SK-N-SH (cell line): ENCODE measurements around the gene DONSON. TPM values are rescaled to one million over a fixed set of nuclear protein-coding genes. Genes with fewer than 3 reads are reported as not detected.

Experiments
- CTCF ChIA-PET: fragments of 300-600, 350-600 bp; formaldehyde crosslinking; extraction: SDS; loops from one replicate; lab custom pipeline; 2021; lab: Yijun Ruan, JAX
- POLR2A ChIA-PET: fragments of 350-600 bp; sonication (Branson Sonifier 250); formaldehyde crosslinking; extraction: SDS; loops from one replicate; lab custom pipeline; 2020; ENCODE audit warnings: antibody characterized with exemption, inconsistent platforms; lab: Yijun Ruan, JAX
- DNase-seq: peaks from one replicate; pipeline ENCODE4 v3.0.0; 2012
- H2AFZ ChIP-seq: fragments of 200-600 bp; sonication (generic); 2 replicates; pipeline ENCODE4 v1.8.1; 2016; ENCODE audit warnings: antibody characterized with exemption, mild to moderate bottlenecking, low read depth
- H3F3A ChIP-seq: fragments of 200-600 bp; sonication (generic); replicated peaks from 2 replicates; pipeline ENCODE3; 2016; ENCODE audit warnings: antibody characterized with exemption, mild to moderate bottlenecking; ENCODE audit not compliant: insufficient read depth
- H3K27ac ChIP-seq, 2 experiments: fragments of 200-500 bp in 1 of 2; fragments of 200-600 bp in 1 of 2; sonication (Bioruptor generic) in 1 of 2; sonication (generic), shearing (Covaris generic) in 1 of 2; 2 replicates each; pipeline versions ENCODE4 v1.5.1 to v1.6.1; 2014 to 2016; ENCODE audit warnings: low read depth in 2 of 2, inconsistent platforms in 1 of 2, low read length in 1 of 2, mild to moderate bottlenecking in 1 of 2, mixed read lengths in 1 of 2
- H3K27me3 ChIP-seq: fragments of 200-600 bp; sonication (generic), shearing (Covaris generic); 2 replicates; pipeline ENCODE4 v1.6.1; 2016; ENCODE audit warnings: mixed run types; ENCODE audit not compliant: insufficient read depth
- H3K36me3 ChIP-seq, 2 experiments: fragments of 200-500 bp in 1 of 2; fragments of 200-600 bp in 1 of 2; sonication (Bioruptor generic) in 1 of 2; sonication (generic) in 1 of 2; replicated peaks in 1 of 2; 2 replicates each; pipeline versions ENCODE3 to v1.5.1; 2014 to 2016; ENCODE audit warnings: low read length in 1 of 2, mild to moderate bottlenecking in 1 of 2; ENCODE audit not compliant: insufficient read depth in 2 of 2, control insufficient read depth in 1 of 2
- H3K4me1 ChIP-seq, 2 experiments: fragments of 200-500 bp in 1 of 2; fragments of 200-600 bp in 1 of 2; sonication (Bioruptor generic) in 1 of 2; sonication (generic), shearing (Covaris generic) in 1 of 2; 2 replicates each; pipeline versions ENCODE4 v1.5.1 to v1.6.1; 2014 to 2016; ENCODE audit warnings: low read depth in 1 of 2, low read length in 1 of 2, mixed run types in 1 of 2; ENCODE audit not compliant: insufficient read depth in 2 of 2, control insufficient read depth in 1 of 2
- H3K4me2 ChIP-seq: fragments of 200-600 bp; sonication (generic), shearing (Covaris generic); 2 replicates; pipeline ENCODE4 v1.6.1; 2017; ENCODE audit warnings: mixed run types
- H3K4me3 ChIP-seq, 2 experiments: fragments of 200-500 bp in 1 of 2; fragments of 200-600 bp in 1 of 2; sonication (Bioruptor generic) in 1 of 2; sonication (generic), shearing (Covaris generic) in 1 of 2; 2 replicates each; pipeline versions ENCODE4 v1.5.1 to v1.8.1; 2014 to 2016; ENCODE audit warnings: low read depth in 2 of 2, inconsistent platforms in 1 of 2, low read length in 1 of 2, mild to moderate bottlenecking in 1 of 2, mixed read lengths in 1 of 2, moderate library complexity in 1 of 2
- H3K79me2 ChIP-seq: fragments of 200-600 bp; sonication (generic); 2 replicates; pipeline ENCODE4 v1.8.1; 2017; ENCODE audit warnings: mild to moderate bottlenecking; ENCODE audit not compliant: insufficient read depth
- H3K9ac ChIP-seq: fragments of 200-600 bp; sonication (generic); 2 replicates; pipeline ENCODE4 v1.6.1; 2017; ENCODE audit warnings: mixed run types
- H3K9me2 ChIP-seq: fragments of 200-600 bp; sonication (generic); 2 replicates; pipeline ENCODE4 v1.6.1; 2017; ENCODE audit warnings: mixed run types
- H3K9me3 ChIP-seq: fragments of 200-600 bp; sonication (generic); 2 replicates; pipeline ENCODE4 v1.6.1; 2017; ENCODE audit warnings: mixed run types, mild to moderate bottlenecking, moderate library complexity
- H4K20me1 ChIP-seq: fragments of 200-600 bp; sonication (generic); 2 replicates; pipeline ENCODE4 v1.6.1; 2017; ENCODE audit warnings: mild to moderate bottlenecking, mixed run types; ENCODE audit not compliant: insufficient read depth
- CHD2 ChIP-seq: fragments of 150-350 bp; IDR thresholded peaks from 2 replicates; pipeline ENCODE4 v1.6.1; 2018; ENCODE audit warnings: low read length; ENCODE audit not compliant: partially characterized antibody
- ELF1 ChIP-seq: IDR thresholded peaks from 2 replicates; pipeline ENCODE4 v1.4.0; 2012
- EZH2phosphoT487 ChIP-seq: fragments of 200-600 bp; sonication (generic); IDR thresholded peaks from 2 replicates; pipeline ENCODE4 v1.6.1; 2017; ENCODE audit warnings: low read depth, mixed run types, mild to moderate bottlenecking, antibody characterized with exemption, moderate library complexity, borderline replicate concordance
- FOSL2 ChIP-seq: IDR thresholded peaks from 2 replicates; pipeline ENCODE4 v1.4.0; 2012; ENCODE audit warnings: low read depth, mild to moderate bottlenecking, moderate library complexity, borderline replicate concordance
- FOXJ3 ChIP-seq: sonication (generic); formaldehyde crosslinking; IDR thresholded peaks from 2 replicates; pipeline ENCODE4 v1.5.1; 2020; ENCODE audit warnings: mild to moderate bottlenecking, missing genetic modification reagents
- GABPA ChIP-seq: IDR thresholded peaks from 2 replicates; pipeline ENCODE4 v1.4.0; 2012; ENCODE audit warnings: low read depth, mild to moderate bottlenecking
- MEF2A ChIP-seq: IDR thresholded peaks from 2 replicates; pipeline ENCODE4 v1.4.0; 2012; ENCODE audit warnings: low read depth, borderline replicate concordance
- MXI1 ChIP-seq: IDR thresholded peaks from 2 replicates; pipeline ENCODE4 v1.6.1; 2012; ENCODE audit warnings: mild to moderate bottlenecking, low read depth, low read length, improper control_type of control experiment
- NFIC ChIP-seq: IDR thresholded peaks from 2 replicates; pipeline ENCODE4 v1.4.0; 2012; ENCODE audit warnings: borderline replicate concordance
- POLR2AphosphoS5 ChIP-seq: IDR thresholded peaks from 2 replicates; pipeline ENCODE4 v1.6.1; 2012; ENCODE audit warnings: low read depth, low read length
- RAD21 ChIP-seq: IDR thresholded peaks from 2 replicates; pipeline ENCODE4 v1.6.1; 2012; ENCODE audit warnings: mild to moderate bottlenecking, low read length
- RCOR1 ChIP-seq: fragments of 150-350 bp; IDR thresholded peaks from 2 replicates; pipeline ENCODE4 v1.6.1; 2017; ENCODE audit warnings: antibody characterized with exemption, low read length
- RXRA ChIP-seq: IDR thresholded peaks from 2 replicates; pipeline ENCODE4 v1.4.0; 2012; ENCODE audit warnings: low read depth, mild to moderate bottlenecking, borderline replicate concordance
- SIN3A ChIP-seq: IDR thresholded peaks from 2 replicates; pipeline ENCODE4 v1.6.1; 2012; ENCODE audit warnings: low read depth, mild to moderate bottlenecking, low read length, moderate library complexity, borderline replicate concordance
- TAF1 ChIP-seq: IDR thresholded peaks from 2 replicates; pipeline ENCODE4 v1.6.1; 2012; ENCODE audit warnings: low read depth, mild to moderate bottlenecking, low read length, moderate library complexity, borderline replicate concordance
- TCF12 ChIP-seq: IDR thresholded peaks from 2 replicates; pipeline ENCODE4 v1.4.0; 2012
- TEAD4 ChIP-seq: IDR thresholded peaks from 2 replicates; pipeline ENCODE4 v1.4.0; 2012; ENCODE audit warnings: mild to moderate bottlenecking, borderline replicate concordance; ENCODE audit not compliant: insufficient read depth
- USF1 ChIP-seq: IDR thresholded peaks from 2 replicates; pipeline ENCODE4 v1.4.0; 2012; ENCODE audit warnings: low read depth, borderline replicate concordance
- WGBS: methylation state at CpG from one replicate; pipeline ENCODE4 v1.1.6; 2017; ENCODE audit warnings: low lambda C conversion rate; 5-methylcytosine and 5-hydroxymethylcytosine counted together
- polyA plus RNA-seq, 3 experiments: library from polyadenylated mRNA; depleted of rRNA; stranded (reverse); fragments of >200 nt; gene quantifications; 2 replicates each; pipeline ENCODE4 v1.2.3, GENCODE V29; 2012
- TF ChIP-seq, protein P1 (sequence below): IDR thresholded peaks from 2 replicates; pipeline ENCODE4 v1.4.0; 2012; ENCODE audit warnings: low read depth, borderline replicate concordance
- TF ChIP-seq, protein P2 (sequence below): fragments of 200-600 bp; sonication (generic); IDR thresholded peaks from 2 replicates; pipeline ENCODE4 v1.6.1; 2017; ENCODE audit warnings: antibody characterized with exemption, mild to moderate bottlenecking, moderate library complexity

Gene DONSON
- polyA plus RNA-seq, 1 of the 3 experiments (the other 2 are of a cell fraction), result 17.3 TPM

DNA sequence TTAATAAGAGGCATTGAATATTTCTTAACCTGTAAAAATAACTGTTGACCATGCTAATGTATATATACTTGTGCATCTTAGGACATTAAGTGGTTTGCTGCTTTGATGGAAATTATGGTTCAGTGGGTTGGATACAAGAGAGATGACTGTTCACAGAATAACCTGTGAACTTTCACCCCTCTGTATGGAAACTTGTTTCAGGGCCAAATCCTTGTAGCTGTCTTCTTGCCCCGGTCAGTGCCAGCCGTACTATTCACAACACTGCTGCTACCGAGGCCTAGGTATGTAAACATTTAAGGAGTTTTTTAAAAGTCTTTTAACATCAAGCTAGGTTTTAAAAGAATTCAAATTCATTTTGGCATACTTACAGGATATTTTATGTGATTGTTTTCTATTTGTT is 16.1 kb downstream of the DONSON start:
- H4K20me1 ChIP-seq, result peaks cover 16% of the 10 kb centered on the region
- peaks cover 44% of the 10 kb centered on the region for H3F3A ChIP-seq
- no peak overlapping the region for H3K9ac ChIP-seq
- no peaks in the 10 kb centered on the region; a peak in 1 of 4 replicates for H3K4me1 ChIP-seq
- peaks cover 64% of the 10 kb centered on the region; the same call in 1 of the 2 replicates for H3K79me2 ChIP-seq
- no peak overlapping the region for H3K4me3 ChIP-seq
- TF ChIP-seq, protein P1, sequence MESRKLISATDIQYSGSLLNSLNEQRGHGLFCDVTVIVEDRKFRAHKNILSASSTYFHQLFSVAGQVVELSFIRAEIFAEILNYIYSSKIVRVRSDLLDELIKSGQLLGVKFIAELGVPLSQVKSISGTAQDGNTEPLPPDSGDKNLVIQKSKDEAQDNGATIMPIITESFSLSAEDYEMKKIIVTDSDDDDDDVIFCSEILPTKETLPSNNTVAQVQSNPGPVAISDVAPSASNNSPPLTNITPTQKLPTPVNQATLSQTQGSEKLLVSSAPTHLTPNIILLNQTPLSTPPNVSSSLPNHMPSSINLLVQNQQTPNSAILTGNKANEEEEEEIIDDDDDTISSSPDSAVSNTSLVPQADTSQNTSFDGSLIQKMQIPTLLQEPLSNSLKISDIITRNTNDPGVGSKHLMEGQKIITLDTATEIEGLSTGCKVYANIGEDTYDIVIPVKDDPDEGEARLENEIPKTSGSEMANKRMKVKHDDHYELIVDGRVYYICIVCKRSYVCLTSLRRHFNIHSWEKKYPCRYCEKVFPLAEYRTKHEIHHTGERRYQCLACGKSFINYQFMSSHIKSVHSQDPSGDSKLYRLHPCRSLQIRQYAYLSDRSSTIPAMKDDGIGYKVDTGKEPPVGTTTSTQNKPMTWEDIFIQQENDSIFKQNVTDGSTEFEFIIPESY, result no peak
- TF ChIP-seq TAF1 (no peak), RXRA (no peak), NFIC (no peak), FOXJ3 (CRISPR knock-in tag) (no peak), FOSL2 (no peak), EZH2phosphoT487 (no peak), ELF1 (no peak), USF1 (no peak), SIN3A (no peak)
- TF ChIP-seq, protein P2, sequence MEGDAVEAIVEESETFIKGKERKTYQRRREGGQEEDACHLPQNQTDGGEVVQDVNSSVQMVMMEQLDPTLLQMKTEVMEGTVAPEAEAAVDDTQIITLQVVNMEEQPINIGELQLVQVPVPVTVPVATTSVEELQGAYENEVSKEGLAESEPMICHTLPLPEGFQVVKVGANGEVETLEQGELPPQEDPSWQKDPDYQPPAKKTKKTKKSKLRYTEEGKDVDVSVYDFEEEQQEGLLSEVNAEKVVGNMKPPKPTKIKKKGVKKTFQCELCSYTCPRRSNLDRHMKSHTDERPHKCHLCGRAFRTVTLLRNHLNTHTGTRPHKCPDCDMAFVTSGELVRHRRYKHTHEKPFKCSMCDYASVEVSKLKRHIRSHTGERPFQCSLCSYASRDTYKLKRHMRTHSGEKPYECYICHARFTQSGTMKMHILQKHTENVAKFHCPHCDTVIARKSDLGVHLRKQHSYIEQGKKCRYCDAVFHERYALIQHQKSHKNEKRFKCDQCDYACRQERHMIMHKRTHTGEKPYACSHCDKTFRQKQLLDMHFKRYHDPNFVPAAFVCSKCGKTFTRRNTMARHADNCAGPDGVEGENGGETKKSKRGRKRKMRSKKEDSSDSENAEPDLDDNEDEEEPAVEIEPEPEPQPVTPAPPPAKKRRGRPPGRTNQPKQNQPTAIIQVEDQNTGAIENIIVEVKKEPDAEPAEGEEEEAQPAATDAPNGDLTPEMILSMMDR, result no peak
- peaks cover 94 to 97% of the 10 kb centered on the region in 2 experiments for H3K36me3 ChIP-seq
- CTCF ChIA-PET, result interaction anchor here (2.9 kb wide), 1 partner anchor 33 kb away, joined by 17 read pairs; no protein-coding TSS in a partner anchor
- no peak overlapping the region for H2AFZ ChIP-seq
- no peak overlapping the region for H3K4me2 ChIP-seq
- no peak for DNase-seq
- no peaks in the 10 kb centered on the region for H3K9me2 ChIP-seq
- no peaks in the 10 kb centered on the region for H3K27me3 ChIP-seq
- WGBS, result 88% methylated on average over 3 of the region's 3 CpGs
- POLR2A ChIA-PET, result no interaction called here
- H3K27ac ChIP-seq, result no peak overlapping the region
- no peaks in the 10 kb centered on the region for H3K9me3 ChIP-seq

DNA sequence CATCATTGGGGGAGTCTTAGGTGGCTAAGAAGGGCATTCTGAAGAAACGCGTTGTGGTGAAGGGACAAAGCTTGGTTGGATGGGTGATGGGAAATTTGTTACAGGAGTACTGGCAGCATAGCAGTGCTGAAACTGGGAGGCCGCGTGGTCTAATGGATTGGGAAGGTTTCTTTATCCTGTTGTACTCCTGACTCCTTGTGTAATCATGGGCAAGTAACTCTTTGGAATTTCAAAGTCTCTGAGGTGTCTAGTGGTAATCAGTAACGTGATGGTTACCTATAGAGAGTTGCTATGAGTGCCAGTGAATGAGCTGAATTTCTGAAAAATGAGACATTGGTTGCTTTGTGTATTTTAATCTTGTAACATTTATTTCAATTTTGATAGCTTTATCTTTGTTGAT is 18.5 kb downstream of the DONSON start:
- Histone ChIP-seq H3K4me1 (no peaks in the 10 kb centered on the region; a peak in 1 of 4 replicates), H3K9ac (no peak overlapping the region), H2AFZ (no peak overlapping the region), H3K9me3 (no peaks in the 10 kb centered on the region), H3K79me2 (peaks cover 85% of the 10 kb centered on the region), H3K4me3 (no peak overlapping the region), H4K20me1 (peaks cover 16% of the 10 kb centered on the region), H3K27me3 (no peaks in the 10 kb centered on the region), H3K4me2 (no peak overlapping the region), H3K36me3 (peaks cover 94 to 97% of the 10 kb centered on the region in 2 experiments), H3K9me2 (no peaks in the 10 kb centered on the region), H3F3A (peaks cover 37% of the 10 kb centered on the region), H3K27ac (no peak overlapping the region)
- CTCF ChIA-PET, result interaction anchor here (0.9 to 2.9 kb wide), 2 partner anchors 12 to 36 kb away, joined by 4 to 17 read pairs; no protein-coding TSS in a partner anchor
- DNase-seq, result no peak
- POLR2A ChIA-PET, result no interaction called here
- 96% methylated on average over 5 of the region's 5 CpGs for WGBS
- no peak for TF ChIP-seq USF1
- TF ChIP-seq GABPA, result no peak
- TF ChIP-seq MXI1, result no peak
- no peak for TF ChIP-seq TCF12
- TF ChIP-seq POLR2AphosphoS5, result no peak
- no peak for TF ChIP-seq MEF2A
- TF ChIP-seq, protein P2, result no peak
- TF ChIP-seq CHD2, result no peak
- TF ChIP-seq RCOR1, result no peak
- TF ChIP-seq TEAD4, result no peak
- TF ChIP-seq RAD21, result no peak
